ENCODE data around the gene ZFPL1.

The ZFPL1 gene

GRCh38 chr11:65104628-65105027 lies 20.6 kb downstream of the ZFPL1 start:
- no peak for TF ChIP-seq ZBTB7A (IDR thresholded peaks at IDR 0.05; ENCODE audit: low read depth)
- no peak for TF ChIP-seq TAF1 (IDR thresholded peaks at IDR 0.05; ENCODE audit: low read depth)
- no peak for TF ChIP-seq EP300 (IDR thresholded peaks at IDR 0.05; ENCODE audit: borderline replicate concordance)
- TF ChIP-seq REST (IDR thresholded peaks at IDR 0.05; ENCODE audit: low read depth) = no peak
- no peak for TF ChIP-seq USF1 (IDR thresholded peaks at IDR 0.05)
- TF ChIP-seq MAX (IDR thresholded peaks at IDR 0.05) = no peak

- TF ChIP-seq ZBTB7A (IDR thresholded peaks at IDR 0.05; ENCODE audit: low read depth) (no peak), EP300 (IDR thresholded peaks at IDR 0.05; ENCODE audit: borderline replicate concordance) (no peak), NFIC (IDR thresholded peaks at IDR 0.05) (no peak), USF1 (IDR thresholded peaks at IDR 0.05) (no peak), TEAD4 (IDR thresholded peaks at IDR 0.05) (no peak), CEBPB (IDR thresholded peaks at IDR 0.05) (no peak)
Observed at GRCh38 chr11:65107078-65107477, 23.1 kb downstream of the ZFPL1 start.

- TF ChIP-seq TEAD4 (IDR thresholded peaks at IDR 0.05) = no peak
- TF ChIP-seq EP300 (IDR thresholded peaks at IDR 0.05; ENCODE audit: borderline replicate concordance) = no peak
- no peak for TF ChIP-seq CEBPB (IDR thresholded peaks at IDR 0.05)
- no peak for TF ChIP-seq EGR1 (IDR thresholded peaks at IDR 0.05)
- TF ChIP-seq TCF12 (IDR thresholded peaks at IDR 0.05; ENCODE audit: low read depth) = no peak
- TF ChIP-seq ZBTB7A (IDR thresholded peaks at IDR 0.05; ENCODE audit: low read depth) = no peak
- no peak for TF ChIP-seq FOXM1 (IDR thresholded peaks at IDR 0.05; ENCODE audit: borderline replicate concordance, low read depth)
- no peak for TF ChIP-seq REST (IDR thresholded peaks at IDR 0.05; ENCODE audit: low read depth)
- no peak for TF ChIP-seq YY1 (IDR thresholded peaks at IDR 0.05; ENCODE audit: low read depth)
- TF ChIP-seq USF1 (IDR thresholded peaks at IDR 0.05) = no peak
- TF ChIP-seq TAF1 (IDR thresholded peaks at IDR 0.05; ENCODE audit: low read depth) = no peak
- TF ChIP-seq MAX (IDR thresholded peaks at IDR 0.05) = no peak
- TF ChIP-seq NFIC (IDR thresholded peaks at IDR 0.05) = no peak
Observed at GRCh38 chr11:65107751-65108468, 23.9 kb downstream of the ZFPL1 start.

- TF ChIP-seq REST (IDR thresholded peaks at IDR 0.05; ENCODE audit: low read depth) (no peak), TCF12 (IDR thresholded peaks at IDR 0.05; ENCODE audit: low read depth) (no peak), EP300 (IDR thresholded peaks at IDR 0.05; ENCODE audit: borderline replicate concordance) (no peak), RAD21 (IDR thresholded peaks at IDR 0.05; ENCODE audit: low read depth) (no peak), EGR1 (IDR thresholded peaks at IDR 0.05) (no peak), ZBTB7A (IDR thresholded peaks at IDR 0.05; ENCODE audit: low read depth) (no peak), CEBPB (IDR thresholded peaks at IDR 0.05) (no peak), YY1 (IDR thresholded peaks at IDR 0.05; ENCODE audit: low read depth) (no peak), TAF1 (IDR thresholded peaks at IDR 0.05; ENCODE audit: low read depth) (no peak), NFIC (IDR thresholded peaks at IDR 0.05) (no peak), FOXM1 (IDR thresholded peaks at IDR 0.05; ENCODE audit: borderline replicate concordance, low read depth) (no peak), CREB1 (IDR thresholded peaks at IDR 0.05; ENCODE audit: low read depth) (no peak), USF1 (IDR thresholded peaks at IDR 0.05) (no peak), TEAD4 (IDR thresholded peaks at IDR 0.05) (no peak), MAX (IDR thresholded peaks at IDR 0.05) (no peak)
Observed at GRCh38 chr11:65108469-65109123, 24.6 kb downstream of the ZFPL1 start.
